B cell (primary cell): ENCODE results near the gene VGLL1. TPM values are rescaled to one million over a fixed set of nuclear protein-coding genes. Genes with fewer than 3 reads are reported as not detected.

Source experiments
- ATAC-seq: fragments of 200-7000 bp; cut with Tn5 transposase; one replicate; pipeline ENCODE4 v1.10.0; 2021; ENCODE audit warnings: low read depth, mild to moderate bottlenecking, moderate number of reproducible peaks, moderate library complexity
- CTCF ChIA-PET: fragments of 350-600 bp; sonication (Branson Sonifier 250); formaldehyde crosslinking; loops from one replicate; lab custom pipeline; 2021; ENCODE audit warnings: antibody characterized with exemption, inconsistent platforms; lab: Charles Lee
- POLR2A ChIA-PET: fragments of 350-600 bp; sonication (Branson Sonifier 250); formaldehyde crosslinking; loops from one replicate; lab custom pipeline; 2021; ENCODE audit warnings: antibody characterized with exemption; lab: Charles Lee
- DNase-seq: peaks from one replicate; pipeline ENCODE4 v3.0.0; 2013
- H2AFZ ChIP-seq: 2 replicates; pipeline ENCODE4 v1.6.1; 2012; ENCODE audit warnings: mild to moderate bottlenecking, low read depth, low read length; ENCODE audit not compliant: insufficient read depth, poor library complexity, severe bottlenecking
- H3K27ac ChIP-seq, 2 donors: 1 replicate in 1 of 2; 2 replicates in 1 of 2; pipeline ENCODE4 v1.5.1; 2012 to 2013; ENCODE audit warnings: low read length in 2 of 2, mild to moderate bottlenecking in 2 of 2, moderate library complexity in 1 of 2
- H3K27me3 ChIP-seq, 4 experiments: fragments of 200-600 bp in 1 of 4; sonication (generic) in 1 of 4; replicated peaks in 1 of 4; 1 replicate in 2 of 4; 2 replicates in 2 of 4; pipeline versions ENCODE4 v1.6.1 to v1.7.0; 2013 to 2016; ENCODE audit warnings: low read length in 3 of 4, mild to moderate bottlenecking in 2 of 4, mixed read lengths in 1 of 4, moderate library complexity in 1 of 4; ENCODE audit not compliant: insufficient read depth in 4 of 4, control insufficient read depth in 3 of 4; ENCODE audit errors: control extremely low read depth in 1 of 4
- H3K36me3 ChIP-seq, 2 experiments: replicated peaks in 1 of 2; 1 replicate in 1 of 2; 2 replicates in 1 of 2; pipeline versions ENCODE4 v1.6.1 to v1.7.1; 2013; ENCODE audit warnings: low read length in 1 of 2; ENCODE audit not compliant: insufficient read depth in 2 of 2, control insufficient read depth in 1 of 2; ENCODE audit errors: control extremely low read depth in 1 of 2, extremely low read depth in 1 of 2
- H3K4me1 ChIP-seq, 2 donors: fragments of 200-600 bp in 1 of 2; sonication (generic) in 1 of 2; 1 replicate in 1 of 2; 2 replicates in 1 of 2; pipeline versions ENCODE4 v1.5.1 to v1.6.1; 2013 to 2017; ENCODE audit warnings: low read length in 2 of 2; ENCODE audit not compliant: control insufficient read depth in 2 of 2, insufficient read depth in 2 of 2
- H3K4me2 ChIP-seq: replicated peaks from 2 replicates; pipeline ENCODE3; 2012; ENCODE audit warnings: mild to moderate bottlenecking, low read depth, low read length; ENCODE audit not compliant: poor library complexity, severe bottlenecking
- H3K4me3 ChIP-seq, 5 experiments: fragments of 200-600 bp in 1 of 5; sonication (generic) in 1 of 5; 1 replicate in 3 of 5; 2 replicates in 2 of 5; pipeline versions ENCODE4 v1.5.1 to v1.7.0; 2011 to 2016; ENCODE audit warnings: low read length in 4 of 5, mild to moderate bottlenecking in 4 of 5, low read depth in 2 of 5, control low read depth in 1 of 5, moderate library complexity in 1 of 5; ENCODE audit not compliant: insufficient read depth in 1 of 5; ENCODE audit errors: control extremely low read depth in 1 of 5, extremely low read depth in 1 of 5
- H3K79me2 ChIP-seq: fragments of 200-600 bp; sonication (generic); one replicate; pipeline ENCODE4 v1.6.0; 2016; ENCODE audit warnings: low read length; ENCODE audit not compliant: control insufficient read depth, insufficient read depth
- H3K9ac ChIP-seq: fragments of 200-600 bp; sonication (generic); 2 replicates; pipeline ENCODE4 v1.6.1; 2017; ENCODE audit warnings: mild to moderate bottlenecking, low read length, moderate library complexity
- H3K9me3 ChIP-seq, 3 donors: one replicate each; pipeline versions ENCODE4 v1.6.1 to v1.7.1; 2013; ENCODE audit warnings: low read length in 2 of 3; ENCODE audit not compliant: control insufficient read depth in 2 of 3, insufficient read depth in 1 of 3; ENCODE audit errors: control extremely low read depth in 1 of 3
- H4K20me1 ChIP-seq: 2 replicates; pipeline ENCODE4 v1.6.0; 2012; ENCODE audit warnings: mild to moderate bottlenecking, low read length; ENCODE audit not compliant: insufficient read depth, control insufficient read depth, poor library complexity, severe bottlenecking
- H3K27ac Mint-ChIP-seq: one replicate; pipeline ENCODE4 v1.8.0; 2021; ENCODE audit warnings: mixed read lengths
- H3K27me3 Mint-ChIP-seq: one replicate; pipeline ENCODE4 v1.8.0; 2021; ENCODE audit warnings: mixed read lengths
- H3K4me1 Mint-ChIP-seq: one replicate; pipeline ENCODE4 v1.8.0; 2021; ENCODE audit warnings: mixed read lengths
- H3K4me3 Mint-ChIP-seq: one replicate; pipeline ENCODE4 v1.8.0; 2021; ENCODE audit warnings: mixed read lengths
- H3K9me3 Mint-ChIP-seq: one replicate; pipeline ENCODE4 v1.8.0; 2022; ENCODE audit warnings: mixed read lengths; ENCODE audit not compliant: insufficient read depth
- EZH2 ChIP-seq: IDR thresholded peaks from 2 replicates; pipeline ENCODE4 v1.6.1; 2012; ENCODE audit warnings: borderline replicate concordance, low read depth, mild to moderate bottlenecking, moderate library complexity, low read length; ENCODE audit not compliant: insufficient read depth, poor library complexity, severe bottlenecking
- WGBS: methylation state at CpG from one replicate; pipeline ENCODE4 v1.1.5; 2013; ENCODE audit warnings: missing lambda C conversion rate; ENCODE audit not compliant: insufficient coverage; 5-methylcytosine and 5-hydroxymethylcytosine counted together
- intact Hi-C: fragments of 100-400 bp; cut with micrococcal nuclease; formaldehyde crosslinking; loops from one replicate; pipeline ENCODE4 v1.10.0; 2022
- polyA plus RNA-seq: library from polyadenylated mRNA; depleted of rRNA; stranded (reverse); fragments of >200 nt; gene quantifications from 2 replicates; pipeline ENCODE4 v1.2.3, GENCODE V29; 2012
- small RNA-seq: library from RNA; depleted of rRNA; stranded (forward); fragments of <200 nt; gene quantifications from one replicate; pipeline ENCODE3, GENCODE V24; 2012; ENCODE audit warnings: low replicate concordance, low read depth; ENCODE audit not compliant: insufficient read length
- total RNA-seq, 2 donors: library from RNA; stranded (reverse); fragments of 120-200 nt in 1 of 2; gene quantifications; 1 replicate in 1 of 2; 2 replicates in 1 of 2; pipeline versions ENCODE4 v1.2.3 to v1.2.4, GENCODE V29; 2013 to 2022
- TF ChIP-seq, protein P1 (sequence below): fragments of 200-600 bp; IDR thresholded peaks from one replicate; pipeline ENCODE4 v1.8.0; 2022; ENCODE audit warnings: antibody characterized with exemption, mild to moderate bottlenecking

VGLL1 gene
- total and polyA plus RNA-seq, 2 donors (not counting 1 experiment from before 2014, with no cell fraction given), result not detected

DNA sequence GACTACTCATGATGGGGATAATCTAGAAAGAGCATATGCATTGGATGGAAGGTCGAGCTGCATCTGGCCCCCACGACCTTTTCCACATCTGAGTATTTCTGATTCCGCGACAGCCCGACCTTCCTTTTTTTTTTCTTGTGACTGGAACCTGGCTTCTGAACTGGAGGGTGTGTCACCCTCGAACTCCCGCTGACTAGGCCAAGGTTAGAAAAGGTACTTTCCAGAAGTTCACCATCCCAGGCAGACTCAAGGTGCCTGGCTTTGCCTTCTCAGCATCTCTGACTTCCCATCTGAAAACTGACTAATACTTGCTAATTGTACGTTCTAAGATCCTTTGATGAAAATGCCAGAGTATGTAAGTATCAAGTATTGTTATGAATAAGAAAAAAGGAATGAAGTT, 66.6 kb downstream of the VGLL1 start:
- Histone ChIP-seq H3K4me2 (no peak overlapping the region), H3K27ac (no peak overlapping the region), H3K36me3 (no peaks in the 10 kb centered on the region), H2AFZ (no peak overlapping the region), H3K9ac (no peak overlapping the region), H4K20me1 (no peaks in the 10 kb centered on the region), H3K27me3 (no peaks in the 10 kb centered on the region), H3K4me3 (no peak overlapping the region), H3K79me2 (no peaks in the 10 kb centered on the region), H3K9me3 (no peaks in the 10 kb centered on the region), H3K4me1 (no peaks in the 10 kb centered on the region)
- Mint-ChIP-seq H3K4me3 (no peak overlapping the region), H3K27ac (no peak overlapping the region), H3K9me3 (no peaks in the 10 kb centered on the region), H3K4me1 (no peaks in the 10 kb centered on the region), H3K27me3 (no peaks in the 10 kb centered on the region)
- no peak for ATAC-seq
- ChIA-PET POLR2A (no interaction called here), CTCF (interaction anchor here (1.1 to 1.5 kb wide), 2 partner anchors 10 to 261 kb away, joined by 3 read pairs; no protein-coding TSS in a partner anchor)
- intact Hi-C loops, result no loop called here
- TF ChIP-seq, protein P1, sequence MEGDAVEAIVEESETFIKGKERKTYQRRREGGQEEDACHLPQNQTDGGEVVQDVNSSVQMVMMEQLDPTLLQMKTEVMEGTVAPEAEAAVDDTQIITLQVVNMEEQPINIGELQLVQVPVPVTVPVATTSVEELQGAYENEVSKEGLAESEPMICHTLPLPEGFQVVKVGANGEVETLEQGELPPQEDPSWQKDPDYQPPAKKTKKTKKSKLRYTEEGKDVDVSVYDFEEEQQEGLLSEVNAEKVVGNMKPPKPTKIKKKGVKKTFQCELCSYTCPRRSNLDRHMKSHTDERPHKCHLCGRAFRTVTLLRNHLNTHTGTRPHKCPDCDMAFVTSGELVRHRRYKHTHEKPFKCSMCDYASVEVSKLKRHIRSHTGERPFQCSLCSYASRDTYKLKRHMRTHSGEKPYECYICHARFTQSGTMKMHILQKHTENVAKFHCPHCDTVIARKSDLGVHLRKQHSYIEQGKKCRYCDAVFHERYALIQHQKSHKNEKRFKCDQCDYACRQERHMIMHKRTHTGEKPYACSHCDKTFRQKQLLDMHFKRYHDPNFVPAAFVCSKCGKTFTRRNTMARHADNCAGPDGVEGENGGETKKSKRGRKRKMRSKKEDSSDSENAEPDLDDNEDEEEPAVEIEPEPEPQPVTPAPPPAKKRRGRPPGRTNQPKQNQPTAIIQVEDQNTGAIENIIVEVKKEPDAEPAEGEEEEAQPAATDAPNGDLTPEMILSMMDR, result no peak
- TF ChIP-seq EZH2, result no peak
- 80% methylated on average over 1 of the region's 8 CpGs for WGBS
- DNase-seq, result no peak

DNA sequence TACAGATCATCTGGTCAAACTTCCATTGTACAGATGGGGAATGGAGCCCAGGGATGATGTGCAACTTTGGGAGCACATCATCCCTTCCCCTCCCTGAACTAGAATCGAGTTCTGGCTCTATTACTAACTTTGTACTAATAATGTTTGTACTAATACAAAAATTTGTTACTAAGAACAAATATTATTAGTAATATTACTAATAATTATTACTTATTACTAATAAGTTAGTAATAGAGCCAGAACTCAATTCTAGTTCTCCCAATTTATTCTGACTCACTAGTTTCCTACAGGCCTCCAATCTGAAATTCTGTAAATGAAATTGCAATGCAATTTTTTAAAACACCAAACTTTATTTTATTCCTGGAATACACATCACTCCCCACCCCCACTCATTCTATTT, 68.0 kb downstream of the VGLL1 start:
- TF ChIP-seq, protein P1, result no peak
- TF ChIP-seq EZH2, result no peak
- no peaks in the 10 kb centered on the region for H4K20me1 ChIP-seq
- no peak overlapping the region for H3K4me2 ChIP-seq
- CTCF ChIA-PET, result no interaction called here
- no peaks in the 10 kb centered on the region for H3K79me2 ChIP-seq
- DNase-seq (no peak), ATAC-seq (no peak)
- no peak overlapping the region for H3K27ac ChIP-seq
- no CpG with 5 or more reads among the region's 1 CpG for WGBS
- Mint-ChIP-seq H3K4me1 (no peaks in the 10 kb centered on the region), H3K27ac (no peak overlapping the region), H3K4me3 (no peak overlapping the region), H3K27me3 (no peaks in the 10 kb centered on the region), H3K9me3 (no peaks in the 10 kb centered on the region)
- no peak overlapping the region for H3K4me3 ChIP-seq
- H3K4me1 ChIP-seq, result no peaks in the 10 kb centered on the region
- no peaks in the 10 kb centered on the region for H3K36me3 ChIP-seq
- intact Hi-C loops, result no loop called here
- POLR2A ChIA-PET, result no interaction called here
- no peak overlapping the region for H3K9ac ChIP-seq
- H2AFZ ChIP-seq, result no peak overlapping the region
- H3K9me3 ChIP-seq, result no peaks in the 10 kb centered on the region
- no peaks in the 10 kb centered on the region for H3K27me3 ChIP-seq

Small RNA genes lying within 50 kb of the gene (small RNA-seq; reads per million reads assigned to genes)
- not detected for gene MIR934
- not detected for gene RF00019
- gene RNU6-320P, result not detected

Other genes with a start within 250 kb of the VGLL1 start
- not detected in 2 replicates for gene ADGRG4, start 231.3 kb upstream of the VGLL1 start, total RNA-seq
- gene ADGRG4, start 231.3 kb upstream of the VGLL1 start, polyA plus RNA-seq, result not detected in 2 replicates
- gene BRS3, start 44.3 kb upstream of the VGLL1 start, total RNA-seq, result not detected in 2 replicates
- not detected in 2 replicates for gene BRS3, start 44.3 kb upstream of the VGLL1 start, polyA plus RNA-seq
- gene HTATSF1, start 34.6 kb upstream of the VGLL1 start, total RNA-seq, result 17.9 and 18.7 TPM in 2 replicates
- 1.0 and 1.6 TPM in 2 replicates for gene HTATSF1, start 34.6 kb upstream of the VGLL1 start, polyA plus RNA-seq
- 0.29 and 0.30 TPM in 2 replicates for gene CD40LG, start 115.9 kb downstream of the VGLL1 start, total RNA-seq
- 0.13 and 0.19 TPM in 2 replicates for gene CD40LG, start 115.9 kb downstream of the VGLL1 start, polyA plus RNA-seq
- 43.4 and 45.6 TPM in 2 replicates for gene ARHGEF6, start 248.7 kb downstream of the VGLL1 start, total RNA-seq
- 29.6 and 31.4 TPM in 2 replicates for gene ARHGEF6, start 248.7 kb downstream of the VGLL1 start, polyA plus RNA-seq